SK-N-SH (cell line): ENCODE results near the gene OPN1SW. TPM values are rescaled to one million over a fixed set of nuclear protein-coding genes. Genes with fewer than 3 reads are reported as not detected.
A peak's percentile ranks its signal among the peaks of the same experiment; 100 is the strongest.

Experiments
- CTCF ChIA-PET: fragments of 300-600, 350-600 bp; formaldehyde crosslinking; extraction: SDS; loops from one replicate; lab custom pipeline; 2021; lab: Yijun Ruan, JAX
- POLR2A ChIA-PET: fragments of 350-600 bp; sonication (Branson Sonifier 250); formaldehyde crosslinking; extraction: SDS; loops from one replicate; lab custom pipeline; 2020; ENCODE audit warnings: antibody characterized with exemption, inconsistent platforms; lab: Yijun Ruan, JAX
- DNase-seq: peaks from one replicate; pipeline ENCODE4 v3.0.0; 2012
- H2AFZ ChIP-seq: fragments of 200-600 bp; sonication (generic); 2 replicates; pipeline ENCODE4 v1.8.1; 2016; ENCODE audit warnings: antibody characterized with exemption, mild to moderate bottlenecking, low read depth
- H3F3A ChIP-seq: fragments of 200-600 bp; sonication (generic); replicated peaks from 2 replicates; pipeline ENCODE3; 2016; ENCODE audit warnings: antibody characterized with exemption, mild to moderate bottlenecking; ENCODE audit not compliant: insufficient read depth
- H3K27ac ChIP-seq, 2 experiments: fragments of 200-500 bp in 1 of 2; fragments of 200-600 bp in 1 of 2; sonication (Bioruptor generic) in 1 of 2; sonication (generic), shearing (Covaris generic) in 1 of 2; 2 replicates each; pipeline versions ENCODE4 v1.5.1 to v1.6.1; 2014 to 2016; ENCODE audit warnings: low read depth in 2 of 2, inconsistent platforms in 1 of 2, low read length in 1 of 2, mild to moderate bottlenecking in 1 of 2, mixed read lengths in 1 of 2
- H3K27me3 ChIP-seq: fragments of 200-600 bp; sonication (generic), shearing (Covaris generic); 2 replicates; pipeline ENCODE4 v1.6.1; 2016; ENCODE audit warnings: mixed run types; ENCODE audit not compliant: insufficient read depth
- H3K36me3 ChIP-seq, 2 experiments: fragments of 200-500 bp in 1 of 2; fragments of 200-600 bp in 1 of 2; sonication (Bioruptor generic) in 1 of 2; sonication (generic) in 1 of 2; replicated peaks in 1 of 2; 2 replicates each; pipeline versions ENCODE3 to v1.5.1; 2014 to 2016; ENCODE audit warnings: low read length in 1 of 2, mild to moderate bottlenecking in 1 of 2; ENCODE audit not compliant: insufficient read depth in 2 of 2, control insufficient read depth in 1 of 2
- H3K4me1 ChIP-seq, 2 experiments: fragments of 200-500 bp in 1 of 2; fragments of 200-600 bp in 1 of 2; sonication (Bioruptor generic) in 1 of 2; sonication (generic), shearing (Covaris generic) in 1 of 2; 2 replicates each; pipeline versions ENCODE4 v1.5.1 to v1.6.1; 2014 to 2016; ENCODE audit warnings: low read depth in 1 of 2, low read length in 1 of 2, mixed run types in 1 of 2; ENCODE audit not compliant: insufficient read depth in 2 of 2, control insufficient read depth in 1 of 2
- H3K4me2 ChIP-seq: fragments of 200-600 bp; sonication (generic), shearing (Covaris generic); 2 replicates; pipeline ENCODE4 v1.6.1; 2017; ENCODE audit warnings: mixed run types
- H3K4me3 ChIP-seq, 2 experiments: fragments of 200-500 bp in 1 of 2; fragments of 200-600 bp in 1 of 2; sonication (Bioruptor generic) in 1 of 2; sonication (generic), shearing (Covaris generic) in 1 of 2; 2 replicates each; pipeline versions ENCODE4 v1.5.1 to v1.8.1; 2014 to 2016; ENCODE audit warnings: low read depth in 2 of 2, inconsistent platforms in 1 of 2, low read length in 1 of 2, mild to moderate bottlenecking in 1 of 2, mixed read lengths in 1 of 2, moderate library complexity in 1 of 2
- H3K79me2 ChIP-seq: fragments of 200-600 bp; sonication (generic); 2 replicates; pipeline ENCODE4 v1.8.1; 2017; ENCODE audit warnings: mild to moderate bottlenecking; ENCODE audit not compliant: insufficient read depth
- H3K9ac ChIP-seq: fragments of 200-600 bp; sonication (generic); 2 replicates; pipeline ENCODE4 v1.6.1; 2017; ENCODE audit warnings: mixed run types
- H3K9me2 ChIP-seq: fragments of 200-600 bp; sonication (generic); 2 replicates; pipeline ENCODE4 v1.6.1; 2017; ENCODE audit warnings: mixed run types
- H3K9me3 ChIP-seq: fragments of 200-600 bp; sonication (generic); 2 replicates; pipeline ENCODE4 v1.6.1; 2017; ENCODE audit warnings: mixed run types, mild to moderate bottlenecking, moderate library complexity
- H4K20me1 ChIP-seq: fragments of 200-600 bp; sonication (generic); 2 replicates; pipeline ENCODE4 v1.6.1; 2017; ENCODE audit warnings: mild to moderate bottlenecking, mixed run types; ENCODE audit not compliant: insufficient read depth
- ELF1 ChIP-seq: IDR thresholded peaks from 2 replicates; pipeline ENCODE4 v1.4.0; 2012
- EP300 ChIP-seq, 2 experiments: IDR thresholded peaks; 2 replicates each; pipeline versions ENCODE4 v1.4.0 to v1.6.1; 2012; ENCODE audit warnings: borderline replicate concordance in 1 of 2, low read depth in 1 of 2, low read length in 1 of 2
- FOSL2 ChIP-seq: IDR thresholded peaks from 2 replicates; pipeline ENCODE4 v1.4.0; 2012; ENCODE audit warnings: low read depth, mild to moderate bottlenecking, moderate library complexity, borderline replicate concordance
- FOXM1 ChIP-seq: IDR thresholded peaks from 2 replicates; pipeline ENCODE4 v1.4.0; 2012; ENCODE audit warnings: low read depth, mild to moderate bottlenecking
- JUND ChIP-seq: IDR thresholded peaks from 2 replicates; pipeline ENCODE4 v1.4.0; 2012
- MXI1 ChIP-seq: IDR thresholded peaks from 2 replicates; pipeline ENCODE4 v1.6.1; 2012; ENCODE audit warnings: mild to moderate bottlenecking, low read depth, low read length, improper control_type of control experiment
- NRF1 ChIP-seq: IDR thresholded peaks from 2 replicates; pipeline ENCODE4 v1.6.1; 2012; ENCODE audit warnings: low read depth, mild to moderate bottlenecking, low read length
- PBX3 ChIP-seq: IDR thresholded peaks from 2 replicates; pipeline ENCODE4; 2012
- POLR2AphosphoS5 ChIP-seq: IDR thresholded peaks from 2 replicates; pipeline ENCODE4 v1.6.1; 2012; ENCODE audit warnings: low read depth, low read length
- RAD21 ChIP-seq: IDR thresholded peaks from 2 replicates; pipeline ENCODE4 v1.6.1; 2012; ENCODE audit warnings: mild to moderate bottlenecking, low read length
- RCOR1 ChIP-seq: fragments of 150-350 bp; IDR thresholded peaks from 2 replicates; pipeline ENCODE4 v1.6.1; 2017; ENCODE audit warnings: antibody characterized with exemption, low read length
- TAF1 ChIP-seq: IDR thresholded peaks from 2 replicates; pipeline ENCODE4 v1.6.1; 2012; ENCODE audit warnings: low read depth, mild to moderate bottlenecking, low read length, moderate library complexity, borderline replicate concordance
- TCF12 ChIP-seq: IDR thresholded peaks from 2 replicates; pipeline ENCODE4 v1.4.0; 2012
- USF2 ChIP-seq: fragments of 150-350 bp; IDR thresholded peaks from 2 replicates; pipeline ENCODE4 v1.6.1; 2017; ENCODE audit warnings: antibody characterized with exemption, low read length, low read depth, borderline replicate concordance
- YY1 ChIP-seq: IDR thresholded peaks from 2 replicates; pipeline ENCODE4 v1.4.0; 2012; ENCODE audit warnings: low read depth, mild to moderate bottlenecking
- WGBS: methylation state at CpG from one replicate; pipeline ENCODE4 v1.1.6; 2017; ENCODE audit warnings: low lambda C conversion rate; 5-methylcytosine and 5-hydroxymethylcytosine counted together
- polyA plus RNA-seq, 3 experiments: library from polyadenylated mRNA; depleted of rRNA; stranded (reverse); fragments of >200 nt; gene quantifications; 2 replicates each; pipeline ENCODE4 v1.2.3, GENCODE V29; 2012
- TF ChIP-seq, protein P1 (sequence below): fragments of 200-600 bp; sonication (generic); IDR thresholded peaks from 2 replicates; pipeline ENCODE4 v1.6.1; 2017; ENCODE audit warnings: antibody characterized with exemption, mild to moderate bottlenecking, moderate library complexity
- TF ChIP-seq, protein P2 (sequence below): IDR thresholded peaks from 2 replicates; pipeline ENCODE4 v1.4.0; 2012; ENCODE audit warnings: low read depth, borderline replicate concordance
- TF ChIP-seq, protein P3 (sequence below): IDR thresholded peaks from 2 replicates; pipeline ENCODE4 v1.4.0; 2012; ENCODE audit warnings: low read depth

OPN1SW gene
- polyA plus RNA-seq, 1 of the 3 experiments (the other 2 are of a cell fraction) = 0.05 TPM

DNA sequence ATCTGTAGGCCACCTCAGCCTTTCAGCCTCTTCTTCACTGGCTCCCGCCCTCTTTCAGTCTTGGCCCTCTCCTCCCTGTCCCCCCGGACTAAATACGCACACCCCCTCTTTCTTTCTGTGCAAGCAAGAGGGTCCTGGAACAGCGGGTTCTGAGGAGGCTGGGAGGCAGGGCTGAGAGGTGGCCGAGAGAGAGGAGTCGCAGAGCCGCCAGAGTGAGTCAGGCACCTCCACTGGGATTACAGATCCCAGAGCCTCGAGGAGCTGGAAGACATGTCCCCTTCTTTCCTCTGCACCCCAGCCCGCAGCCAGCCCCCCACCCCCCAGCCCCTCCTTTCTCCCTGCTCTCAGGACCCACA is 16.4 kb upstream of the OPN1SW start:
- H3K9me3 ChIP-seq = no peaks in the 10 kb centered on the region
- no peaks in the 10 kb centered on the region for H4K20me1 ChIP-seq
- no peaks in the 10 kb centered on the region for H3K27me3 ChIP-seq
- no peak for TF ChIP-seq MXI1
- no peak for TF ChIP-seq EP300 (IDR thresholded peaks at IDR 0.05; ENCODE audit: borderline replicate concordance in 1 of 2, low read depth in 1 of 2, low read length in 1 of 2)
- no peak for DNase-seq
- H3K9me2 ChIP-seq = no peaks in the 10 kb centered on the region
- ChIA-PET POLR2A (interaction anchor here (0.6 to 1.3 kb wide), 5 partner anchors 26 to 71 kb away, joined by 4 to 11 read pairs (median 4); partner anchors contain the start of genes ATP6V1F and CALU), CTCF (interaction anchor here (0.6 to 2.0 kb wide), 11 partner anchors 8 to 300 kb away, joined by 3 to 7 read pairs (median 3); partner anchors contain the start of gene ATP6V1F)
- H3K4me2 ChIP-seq = peak overlapping the region; percentile 100
- peaks cover 11 to 14% of the 10 kb centered on the region in 2 experiments for H3K36me3 ChIP-seq
- H3K27ac ChIP-seq = peak overlapping the region in 1 of 2 experiments; percentile 82; a peak in 2 of 4 replicates
- H3K9ac ChIP-seq = peak overlapping the region; percentile 71
- peak overlapping the region; percentile 82 to 85 for H3K4me3 ChIP-seq
- peak overlapping the region; percentile 90 for H2AFZ ChIP-seq
- peaks cover 15 to 21% of the 10 kb centered on the region in 2 experiments for H3K4me1 ChIP-seq
- 6% methylated on average over 9 of the region's 9 CpGs for WGBS
- H3F3A ChIP-seq = peaks cover 29% of the 10 kb centered on the region
- 0 out of 2 replicates have a peak, but pooled peaks cover 3% of the 10 kb centered on the region for H3K79me2 ChIP-seq

DNA sequence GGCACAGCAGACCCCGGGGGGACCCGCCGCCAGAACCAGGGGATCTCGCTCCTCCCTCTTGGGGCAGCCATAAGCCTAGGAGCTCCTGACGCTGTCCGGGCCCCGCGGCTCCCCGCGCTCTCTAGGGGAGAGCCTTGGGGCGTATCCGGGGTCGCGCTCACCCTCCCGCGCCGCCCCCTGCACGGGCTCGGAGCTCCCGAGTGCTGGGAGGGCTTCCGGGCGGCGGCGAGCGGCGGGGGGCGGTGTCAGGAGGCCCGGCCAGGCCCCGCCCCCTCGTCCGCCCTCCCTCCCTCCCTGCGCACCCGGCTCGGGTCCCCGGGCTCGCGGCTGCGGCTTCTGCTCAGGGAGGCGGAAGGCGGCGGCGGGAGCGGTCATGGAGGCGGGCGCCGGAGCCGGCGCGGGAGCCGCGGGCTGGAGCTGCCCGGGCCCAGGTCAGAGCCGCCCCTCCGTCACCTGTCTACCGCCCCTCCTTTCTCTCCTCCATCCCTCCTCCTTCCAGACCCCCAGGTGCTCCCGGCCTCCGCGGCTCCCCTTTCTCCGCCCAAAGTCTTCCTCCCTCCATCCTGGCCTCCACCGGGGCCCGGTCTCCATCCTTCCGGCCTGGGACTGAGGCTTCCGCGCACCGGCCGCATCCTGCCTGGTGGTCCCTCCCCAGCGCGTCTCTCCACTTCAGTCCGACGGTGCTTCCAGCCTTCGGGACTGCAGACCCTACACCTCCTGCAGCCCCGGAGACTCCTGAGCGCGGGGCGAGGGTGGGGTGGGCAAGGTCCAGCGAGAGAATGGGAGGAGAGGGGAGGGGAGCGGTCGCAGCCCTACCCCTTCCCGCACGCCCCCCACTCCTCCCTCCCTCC is 15.8 kb upstream of the OPN1SW start, which contains the start of gene CCDC136:
Gene CCDC136 (plus strand): TSS at position 848 of the 851 bp plus-strand sequence. CDS start 444 bp downstream, outside the sequence.
- Histone ChIP-seq H3K4me3 (peak within 1 kb of the TSS; percentile 82 to 85), H3K79me2 (0 out of 2 replicates have a peak, but pooled peaks cover 3% of the 10 kb centered on the region), H3F3A (peaks cover 28% of the 10 kb centered on the region), H3K4me2 (peak within 1 kb of the TSS; percentile 100), H3K9me2 (no peaks in the 10 kb centered on the region), H3K27ac (peak within 1 kb of the TSS in 1 of 2 experiments; percentile 82; a peak in 2 of 4 replicates), H4K20me1 (no peaks in the 10 kb centered on the region), H3K36me3 (peaks cover 11 to 14% of the 10 kb centered on the region in 2 experiments), H3K4me1 (peaks cover 15 to 21% of the 10 kb centered on the region in 2 experiments), H3K9me3 (no peaks in the 10 kb centered on the region), H3K9ac (peak within 1 kb of the TSS; percentile 71), H2AFZ (peak within 1 kb of the TSS; percentile 90), H3K27me3 (no peaks in the 10 kb centered on the region)
- 1% methylated on average over 38 of the region's 80 CpGs for WGBS
- ChIA-PET CTCF (interaction anchor here (0.7 to 2.0 kb wide), 7 partner anchors 10 to 92 kb away, joined by 3 to 7 read pairs (median 4); partner anchors contain the start of gene ATP6V1F), POLR2A (interaction anchor here (0.8 to 1.3 kb wide), 7 partner anchors 11 to 53 kb away, joined by 3 to 11 read pairs (median 4); partner anchors contain the start of gene CALU)
- DNase-seq = peak; percentile 99
- TF ChIP-seq TAF1 (peak; percentile 49), FOSL2 (no peak), JUND (no peak), RCOR1 (no peak), ELF1 (no peak), EP300 (IDR thresholded peaks at IDR 0.05; ENCODE audit: borderline replicate concordance in 1 of 2, low read depth in 1 of 2, low read length in 1 of 2) (peak in 1 of 2 experiments; percentile 56; a peak in 1 of 4 replicates), TCF12 (no peak), YY1 (peak; percentile 22; the same call in 1 of the 2 replicates), USF2 (no peak), FOXM1 (no peak), POLR2AphosphoS5 (peak; percentile 51; the same call in 1 of the 2 replicates), PBX3 (no peak), NRF1 (peak; percentile 54), RAD21 (no peak)
- TF ChIP-seq, protein P1, sequence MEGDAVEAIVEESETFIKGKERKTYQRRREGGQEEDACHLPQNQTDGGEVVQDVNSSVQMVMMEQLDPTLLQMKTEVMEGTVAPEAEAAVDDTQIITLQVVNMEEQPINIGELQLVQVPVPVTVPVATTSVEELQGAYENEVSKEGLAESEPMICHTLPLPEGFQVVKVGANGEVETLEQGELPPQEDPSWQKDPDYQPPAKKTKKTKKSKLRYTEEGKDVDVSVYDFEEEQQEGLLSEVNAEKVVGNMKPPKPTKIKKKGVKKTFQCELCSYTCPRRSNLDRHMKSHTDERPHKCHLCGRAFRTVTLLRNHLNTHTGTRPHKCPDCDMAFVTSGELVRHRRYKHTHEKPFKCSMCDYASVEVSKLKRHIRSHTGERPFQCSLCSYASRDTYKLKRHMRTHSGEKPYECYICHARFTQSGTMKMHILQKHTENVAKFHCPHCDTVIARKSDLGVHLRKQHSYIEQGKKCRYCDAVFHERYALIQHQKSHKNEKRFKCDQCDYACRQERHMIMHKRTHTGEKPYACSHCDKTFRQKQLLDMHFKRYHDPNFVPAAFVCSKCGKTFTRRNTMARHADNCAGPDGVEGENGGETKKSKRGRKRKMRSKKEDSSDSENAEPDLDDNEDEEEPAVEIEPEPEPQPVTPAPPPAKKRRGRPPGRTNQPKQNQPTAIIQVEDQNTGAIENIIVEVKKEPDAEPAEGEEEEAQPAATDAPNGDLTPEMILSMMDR = no peak
- TF ChIP-seq, protein P2, sequence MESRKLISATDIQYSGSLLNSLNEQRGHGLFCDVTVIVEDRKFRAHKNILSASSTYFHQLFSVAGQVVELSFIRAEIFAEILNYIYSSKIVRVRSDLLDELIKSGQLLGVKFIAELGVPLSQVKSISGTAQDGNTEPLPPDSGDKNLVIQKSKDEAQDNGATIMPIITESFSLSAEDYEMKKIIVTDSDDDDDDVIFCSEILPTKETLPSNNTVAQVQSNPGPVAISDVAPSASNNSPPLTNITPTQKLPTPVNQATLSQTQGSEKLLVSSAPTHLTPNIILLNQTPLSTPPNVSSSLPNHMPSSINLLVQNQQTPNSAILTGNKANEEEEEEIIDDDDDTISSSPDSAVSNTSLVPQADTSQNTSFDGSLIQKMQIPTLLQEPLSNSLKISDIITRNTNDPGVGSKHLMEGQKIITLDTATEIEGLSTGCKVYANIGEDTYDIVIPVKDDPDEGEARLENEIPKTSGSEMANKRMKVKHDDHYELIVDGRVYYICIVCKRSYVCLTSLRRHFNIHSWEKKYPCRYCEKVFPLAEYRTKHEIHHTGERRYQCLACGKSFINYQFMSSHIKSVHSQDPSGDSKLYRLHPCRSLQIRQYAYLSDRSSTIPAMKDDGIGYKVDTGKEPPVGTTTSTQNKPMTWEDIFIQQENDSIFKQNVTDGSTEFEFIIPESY = no peak
- TF ChIP-seq, protein P3, sequence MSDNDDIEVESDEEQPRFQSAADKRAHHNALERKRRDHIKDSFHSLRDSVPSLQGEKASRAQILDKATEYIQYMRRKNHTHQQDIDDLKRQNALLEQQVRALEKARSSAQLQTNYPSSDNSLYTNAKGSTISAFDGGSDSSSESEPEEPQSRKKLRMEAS = peak; percentile 6; the same call in 1 of the 2 replicates
